ENCODE measurements around the gene MPZ.

- TF ChIP-seq, protein P1, sequence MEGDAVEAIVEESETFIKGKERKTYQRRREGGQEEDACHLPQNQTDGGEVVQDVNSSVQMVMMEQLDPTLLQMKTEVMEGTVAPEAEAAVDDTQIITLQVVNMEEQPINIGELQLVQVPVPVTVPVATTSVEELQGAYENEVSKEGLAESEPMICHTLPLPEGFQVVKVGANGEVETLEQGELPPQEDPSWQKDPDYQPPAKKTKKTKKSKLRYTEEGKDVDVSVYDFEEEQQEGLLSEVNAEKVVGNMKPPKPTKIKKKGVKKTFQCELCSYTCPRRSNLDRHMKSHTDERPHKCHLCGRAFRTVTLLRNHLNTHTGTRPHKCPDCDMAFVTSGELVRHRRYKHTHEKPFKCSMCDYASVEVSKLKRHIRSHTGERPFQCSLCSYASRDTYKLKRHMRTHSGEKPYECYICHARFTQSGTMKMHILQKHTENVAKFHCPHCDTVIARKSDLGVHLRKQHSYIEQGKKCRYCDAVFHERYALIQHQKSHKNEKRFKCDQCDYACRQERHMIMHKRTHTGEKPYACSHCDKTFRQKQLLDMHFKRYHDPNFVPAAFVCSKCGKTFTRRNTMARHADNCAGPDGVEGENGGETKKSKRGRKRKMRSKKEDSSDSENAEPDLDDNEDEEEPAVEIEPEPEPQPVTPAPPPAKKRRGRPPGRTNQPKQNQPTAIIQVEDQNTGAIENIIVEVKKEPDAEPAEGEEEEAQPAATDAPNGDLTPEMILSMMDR (IDR thresholded peaks at IDR 0.05; ENCODE audit: insufficient read depth, low read depth, low read length) = no peak
- TF ChIP-seq EZH2 (IDR thresholded peaks at IDR 0.05; ENCODE audit: insufficient read depth, low read length) = no peak
Observed at GRCh38 chr1:161350671-161351070, 40.9 kb upstream of the MPZ start.
